ENCODE results near the gene TBC1D22A.

DNA sequence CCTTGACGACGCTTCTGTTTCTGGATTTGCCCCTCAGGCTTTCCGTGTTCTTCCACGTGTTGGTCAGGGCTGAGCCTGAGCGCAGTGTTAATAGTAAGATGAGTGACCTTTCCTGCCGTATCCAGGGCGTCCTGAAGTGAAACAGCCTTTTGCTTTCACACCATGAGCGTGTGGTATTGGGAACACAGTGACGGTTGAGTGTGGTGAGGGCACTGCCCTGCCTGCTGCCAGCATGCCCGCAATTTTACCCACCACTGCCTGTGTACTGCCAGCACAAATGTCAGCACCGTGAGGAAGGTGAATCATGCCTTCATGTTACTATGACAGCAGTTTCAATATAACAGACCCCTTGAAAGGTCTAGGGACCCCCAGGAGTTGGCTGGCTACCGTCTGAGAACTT lies 217.1 kb downstream of the TBC1D22A start:
- TF ChIP-seq, protein P1, sequence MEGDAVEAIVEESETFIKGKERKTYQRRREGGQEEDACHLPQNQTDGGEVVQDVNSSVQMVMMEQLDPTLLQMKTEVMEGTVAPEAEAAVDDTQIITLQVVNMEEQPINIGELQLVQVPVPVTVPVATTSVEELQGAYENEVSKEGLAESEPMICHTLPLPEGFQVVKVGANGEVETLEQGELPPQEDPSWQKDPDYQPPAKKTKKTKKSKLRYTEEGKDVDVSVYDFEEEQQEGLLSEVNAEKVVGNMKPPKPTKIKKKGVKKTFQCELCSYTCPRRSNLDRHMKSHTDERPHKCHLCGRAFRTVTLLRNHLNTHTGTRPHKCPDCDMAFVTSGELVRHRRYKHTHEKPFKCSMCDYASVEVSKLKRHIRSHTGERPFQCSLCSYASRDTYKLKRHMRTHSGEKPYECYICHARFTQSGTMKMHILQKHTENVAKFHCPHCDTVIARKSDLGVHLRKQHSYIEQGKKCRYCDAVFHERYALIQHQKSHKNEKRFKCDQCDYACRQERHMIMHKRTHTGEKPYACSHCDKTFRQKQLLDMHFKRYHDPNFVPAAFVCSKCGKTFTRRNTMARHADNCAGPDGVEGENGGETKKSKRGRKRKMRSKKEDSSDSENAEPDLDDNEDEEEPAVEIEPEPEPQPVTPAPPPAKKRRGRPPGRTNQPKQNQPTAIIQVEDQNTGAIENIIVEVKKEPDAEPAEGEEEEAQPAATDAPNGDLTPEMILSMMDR (IDR thresholded peaks at IDR 0.05; ENCODE audit: low read depth, low read length) = no peak
- no peak for TF ChIP-seq EZH2phosphoT487 (IDR thresholded peaks at IDR 0.05; ENCODE audit: low read depth)

Data from OCI-LY3 (cell line).